WERI-Rb-1 (cell line): ENCODE results near the gene TSPAN7.
A peak's percentile ranks its signal among the peaks of the same experiment; 100 is the strongest.

Experiments
- DNase-seq: peaks from one replicate; pipeline ENCODE4 v3.0.0-alpha.2; 2020
- H3K27ac ChIP-seq: fragments of 250-450 bp; sonication (Bioruptor Pico); 2 replicates; pipeline ENCODE4 v1.5.1; 2020; ENCODE audit warnings: mild to moderate bottlenecking, moderate library complexity
- H3K27me3 ChIP-seq: fragments of 250-450 bp; sonication (Bioruptor Pico); 2 replicates; pipeline ENCODE4 v1.5.1; 2021; ENCODE audit warnings: mild to moderate bottlenecking, low read depth, moderate library complexity; ENCODE audit not compliant: insufficient read depth, severe bottlenecking
- H3K36me3 ChIP-seq: fragments of 250-450 bp; sonication (Bioruptor Pico); 2 replicates; pipeline ENCODE4 v1.5.1; 2020; ENCODE audit warnings: mild to moderate bottlenecking, moderate library complexity
- H3K4me3 ChIP-seq: 2 replicates; pipeline ENCODE4 v1.5.1; 2011; ENCODE audit warnings: low read depth, mild to moderate bottlenecking, control low read depth, low read length
- H3K9me3 ChIP-seq: fragments of 250-450 bp; sonication (Bioruptor Pico); 2 replicates; pipeline ENCODE4 v1.5.1; 2021; ENCODE audit warnings: mild to moderate bottlenecking, moderate library complexity; ENCODE audit not compliant: severe bottlenecking
- TF ChIP-seq, protein P1 (sequence below): IDR thresholded peaks from 2 replicates; pipeline ENCODE4 v1.5.1; 2011; ENCODE audit warnings: low read depth, mild to moderate bottlenecking, control low read depth, inconsistent platforms, low read length

TSPAN7 gene

DNA sequence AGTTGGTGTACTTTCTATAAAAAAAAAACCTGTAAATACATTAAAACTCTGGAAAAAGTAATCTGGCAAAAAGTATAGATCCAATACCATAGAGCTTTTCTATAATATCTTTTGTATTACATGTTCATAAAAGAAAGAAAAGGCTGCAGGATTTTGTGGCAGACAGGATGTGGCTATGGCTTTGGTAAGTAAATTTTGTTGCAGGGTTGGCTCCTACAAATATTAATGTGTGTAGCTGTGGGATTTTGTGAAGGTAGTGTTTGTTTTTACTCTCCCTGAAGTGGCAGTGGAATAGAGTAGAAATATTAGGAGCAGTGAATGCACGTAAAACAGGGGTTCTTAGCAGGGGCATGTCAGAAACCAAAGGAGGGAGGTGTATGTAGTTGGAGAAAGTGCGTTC lies 84.8 kb downstream of the TSPAN7 start:
- no peaks in the 10 kb centered on the region for H3K36me3 ChIP-seq
- H3K27me3 ChIP-seq: peaks cover 3% of the 10 kb centered on the region
- DNase-seq: no peak
- H3K27ac ChIP-seq: no peak overlapping the region
- TF ChIP-seq, protein P1, sequence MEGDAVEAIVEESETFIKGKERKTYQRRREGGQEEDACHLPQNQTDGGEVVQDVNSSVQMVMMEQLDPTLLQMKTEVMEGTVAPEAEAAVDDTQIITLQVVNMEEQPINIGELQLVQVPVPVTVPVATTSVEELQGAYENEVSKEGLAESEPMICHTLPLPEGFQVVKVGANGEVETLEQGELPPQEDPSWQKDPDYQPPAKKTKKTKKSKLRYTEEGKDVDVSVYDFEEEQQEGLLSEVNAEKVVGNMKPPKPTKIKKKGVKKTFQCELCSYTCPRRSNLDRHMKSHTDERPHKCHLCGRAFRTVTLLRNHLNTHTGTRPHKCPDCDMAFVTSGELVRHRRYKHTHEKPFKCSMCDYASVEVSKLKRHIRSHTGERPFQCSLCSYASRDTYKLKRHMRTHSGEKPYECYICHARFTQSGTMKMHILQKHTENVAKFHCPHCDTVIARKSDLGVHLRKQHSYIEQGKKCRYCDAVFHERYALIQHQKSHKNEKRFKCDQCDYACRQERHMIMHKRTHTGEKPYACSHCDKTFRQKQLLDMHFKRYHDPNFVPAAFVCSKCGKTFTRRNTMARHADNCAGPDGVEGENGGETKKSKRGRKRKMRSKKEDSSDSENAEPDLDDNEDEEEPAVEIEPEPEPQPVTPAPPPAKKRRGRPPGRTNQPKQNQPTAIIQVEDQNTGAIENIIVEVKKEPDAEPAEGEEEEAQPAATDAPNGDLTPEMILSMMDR: no peak
- H3K4me3 ChIP-seq: no peak overlapping the region
- no peaks in the 10 kb centered on the region for H3K9me3 ChIP-seq

DNA sequence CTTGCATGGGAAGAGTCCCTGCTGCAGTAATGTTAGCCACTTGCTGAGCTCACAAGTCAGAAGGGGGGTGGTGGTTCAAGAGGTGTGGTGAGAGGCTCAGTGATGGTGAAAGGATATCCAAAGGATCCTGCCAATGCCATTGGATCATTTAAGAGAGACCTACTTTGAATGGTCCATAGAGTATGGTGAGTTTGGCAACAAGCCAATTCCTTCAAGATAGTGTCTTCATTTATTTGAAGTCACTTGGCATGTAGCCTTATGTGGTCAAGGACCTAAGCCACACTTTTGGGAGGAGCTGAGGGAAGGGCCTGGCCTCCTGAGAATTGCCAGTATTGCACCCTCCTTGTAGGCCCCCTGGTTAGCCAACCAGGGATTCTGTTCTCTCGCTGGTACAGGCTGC lies 87.9 kb downstream of the TSPAN7 start:
- Histone ChIP-seq H3K27ac (no peak overlapping the region), H3K36me3 (no peaks in the 10 kb centered on the region), H3K27me3 (no peaks in the 10 kb centered on the region), H3K9me3 (no peaks in the 10 kb centered on the region), H3K4me3 (no peak overlapping the region)
- DNase-seq: no peak
- TF ChIP-seq, protein P1: no peak

DNA sequence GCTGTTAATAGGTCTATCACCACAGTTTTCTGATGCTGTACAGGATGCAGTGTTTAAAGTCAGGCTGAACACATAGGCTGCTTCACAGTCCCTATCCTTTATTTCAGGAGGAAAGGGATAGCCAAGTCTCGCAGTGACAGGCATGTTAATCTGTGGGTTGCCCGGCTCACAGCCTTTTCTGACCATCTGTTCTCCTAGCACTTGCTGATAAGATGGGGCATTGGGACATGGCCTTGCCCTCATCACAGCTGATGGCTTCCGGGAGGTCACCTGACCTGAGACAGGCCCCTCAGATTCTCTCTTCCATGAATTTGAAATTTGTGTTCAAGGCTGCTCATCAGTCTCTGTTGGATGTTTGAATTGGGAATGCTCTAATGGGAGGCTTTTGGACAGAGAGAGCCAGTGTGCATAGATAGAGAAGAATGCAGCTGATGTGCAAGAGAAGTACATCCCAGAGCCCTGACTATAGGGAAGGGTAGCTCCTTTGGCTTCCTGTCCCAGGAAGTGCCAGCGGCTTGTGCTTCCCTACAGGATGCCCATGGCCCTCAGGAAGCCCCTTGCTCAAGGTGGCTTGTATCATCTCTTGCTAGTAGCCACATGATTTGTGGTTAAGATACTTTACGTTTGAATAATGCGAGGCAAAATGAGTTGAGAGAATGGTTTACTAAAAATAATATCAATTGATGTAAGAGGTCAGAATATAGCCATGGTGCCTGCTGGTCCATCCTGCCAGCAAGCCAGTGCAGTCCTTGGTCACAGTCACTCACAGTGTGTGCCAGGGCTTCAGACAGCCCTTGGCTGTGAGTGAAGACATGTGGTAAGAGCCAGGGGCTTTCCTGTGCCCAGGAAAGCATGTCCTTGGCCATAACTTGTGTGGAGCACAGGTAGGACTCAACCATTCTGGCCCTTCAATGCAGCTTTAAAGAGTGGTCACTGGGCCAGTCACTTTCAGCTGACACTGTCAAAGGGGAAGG lies 88.6 kb downstream of the TSPAN7 start:
- Histone ChIP-seq H3K27ac (no peak overlapping the region), H3K9me3 (no peaks in the 10 kb centered on the region), H3K27me3 (no peaks in the 10 kb centered on the region), H3K36me3 (no peaks in the 10 kb centered on the region), H3K4me3 (no peak overlapping the region)
- TF ChIP-seq, protein P1: no peak
- DNase-seq: peak; percentile 60

DNA sequence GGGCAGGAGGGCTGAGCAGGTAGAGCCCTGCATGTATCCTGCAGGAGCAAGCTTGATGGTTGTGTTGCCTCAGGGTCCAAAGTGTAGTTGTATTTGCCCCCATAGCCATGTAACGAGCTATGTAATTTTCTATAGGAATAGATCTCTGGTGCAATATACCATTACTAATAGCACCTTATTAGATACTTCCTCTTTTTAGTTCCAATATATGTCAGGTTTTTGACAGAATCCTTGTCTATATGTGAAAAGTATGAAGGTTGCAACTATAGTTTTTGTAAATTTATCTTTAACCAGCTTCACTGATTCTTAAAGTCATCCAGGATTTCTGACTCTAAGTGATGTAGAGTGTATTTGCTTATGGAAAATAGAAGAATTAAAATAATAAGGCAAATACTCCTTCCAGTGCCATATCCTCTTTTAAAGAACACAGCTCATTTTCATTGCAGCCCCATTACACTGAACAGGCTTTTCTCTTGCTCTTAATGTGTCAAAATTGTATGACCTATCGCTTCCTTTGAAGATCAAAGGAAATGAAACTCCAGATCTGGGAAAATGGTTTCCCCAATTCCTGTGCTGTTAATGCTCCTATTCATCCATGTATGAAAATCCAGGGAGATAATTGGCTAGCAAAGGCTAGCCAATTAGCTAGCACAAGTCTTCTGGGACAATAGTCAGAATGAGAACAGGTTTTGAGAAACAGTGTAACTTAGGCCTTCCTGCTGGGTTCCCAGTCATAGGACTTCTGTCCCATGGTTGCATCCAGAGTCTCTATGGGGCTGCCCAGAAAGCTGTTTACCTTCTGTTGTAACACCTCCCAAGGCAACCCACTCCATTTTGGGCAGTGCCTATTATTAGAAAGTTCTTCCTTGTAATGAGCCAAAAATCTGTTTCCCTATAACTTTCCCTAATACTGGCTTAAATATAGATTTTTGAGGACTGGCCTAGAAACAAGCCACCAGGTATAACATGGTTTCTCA lies 90.6 kb downstream of the TSPAN7 start:
- H3K36me3 ChIP-seq: no peaks in the 10 kb centered on the region
- no peak for DNase-seq

DNA sequence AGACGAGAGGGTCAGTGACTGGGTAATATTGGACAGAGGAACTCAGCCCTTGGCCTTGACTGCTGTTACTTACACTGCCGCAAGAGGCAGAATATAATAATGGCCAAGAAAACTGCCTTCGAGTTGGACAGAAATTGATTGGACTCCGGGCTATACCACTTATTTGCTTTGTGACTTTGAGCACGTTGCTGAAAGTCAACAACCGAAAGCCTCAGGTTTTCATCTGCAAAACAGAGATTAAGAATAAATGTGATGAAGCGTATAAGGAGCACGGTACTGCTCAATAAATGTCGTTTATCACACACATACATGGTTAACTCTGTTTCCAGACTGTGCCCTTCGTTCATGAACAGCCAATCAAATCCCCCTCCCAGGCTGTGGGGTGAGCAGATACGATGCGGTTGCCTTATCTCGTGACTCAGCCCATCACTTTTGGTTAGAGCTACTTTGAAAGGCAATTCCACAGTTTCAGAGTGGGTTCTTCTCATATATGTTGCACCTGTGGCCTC lies 91.6 kb downstream of the TSPAN7 start:
- no peaks in the 10 kb centered on the region for H3K9me3 ChIP-seq
- no peak overlapping the region for H3K4me3 ChIP-seq
- no peak for DNase-seq
- H3K27ac ChIP-seq: no peak overlapping the region
- TF ChIP-seq, protein P1: no peak
- no peaks in the 10 kb centered on the region for H3K36me3 ChIP-seq
- no peaks in the 10 kb centered on the region for H3K27me3 ChIP-seq

More for the DNA sequence above, 90.6 kb downstream of the TSPAN7 start:
- Histone ChIP-seq H3K9me3 (no peaks in the 10 kb centered on the region), H3K4me3 (no peak overlapping the region), H3K27ac (no peak overlapping the region), H3K27me3 (no peaks in the 10 kb centered on the region)
- TF ChIP-seq, protein P1: no peak
